Measurements from ENCODE around the gene ELMO1. TPM values are rescaled to one million over a fixed set of nuclear protein-coding genes. Genes with fewer than 3 reads are reported as not detected.

ELMO1 gene
- polyA plus RNA-seq, 1 experiment, result not detected

DNA sequence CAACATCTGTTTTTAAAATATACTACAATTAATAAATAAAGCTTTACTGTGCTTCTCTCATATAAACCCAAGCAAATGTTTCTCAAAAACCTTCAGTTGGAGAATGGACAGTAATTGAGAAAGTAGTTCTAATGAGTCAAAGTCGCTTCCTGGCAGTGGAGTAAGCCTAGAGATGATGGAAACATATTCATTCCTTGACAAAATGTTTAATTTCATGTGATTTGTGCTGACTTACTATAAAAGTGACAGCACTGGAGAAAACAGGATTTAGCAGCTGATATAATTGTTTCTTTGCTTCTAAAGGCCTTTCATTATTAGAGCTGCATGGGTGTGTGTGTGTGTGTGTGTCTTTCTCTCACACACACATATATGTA is 9.0 kb downstream of the ELMO1 start:
- CTCF ChIA-PET, result no interaction called here
- Histone ChIP-seq H3K27ac (ENCODE audit: low read depth, low read length) (no peak overlapping the region), H3K27me3 (ENCODE audit: control insufficient read depth, insufficient read depth, low read length) (no peaks in the 10 kb centered on the region), H3K4me3 (ENCODE audit: low read depth, low read length) (no peak overlapping the region), H3K9me3 (ENCODE audit: control insufficient read depth, insufficient read depth, low read length) (peaks cover 7% of the 10 kb centered on the region)
- TF ChIP-seq, protein P1, sequence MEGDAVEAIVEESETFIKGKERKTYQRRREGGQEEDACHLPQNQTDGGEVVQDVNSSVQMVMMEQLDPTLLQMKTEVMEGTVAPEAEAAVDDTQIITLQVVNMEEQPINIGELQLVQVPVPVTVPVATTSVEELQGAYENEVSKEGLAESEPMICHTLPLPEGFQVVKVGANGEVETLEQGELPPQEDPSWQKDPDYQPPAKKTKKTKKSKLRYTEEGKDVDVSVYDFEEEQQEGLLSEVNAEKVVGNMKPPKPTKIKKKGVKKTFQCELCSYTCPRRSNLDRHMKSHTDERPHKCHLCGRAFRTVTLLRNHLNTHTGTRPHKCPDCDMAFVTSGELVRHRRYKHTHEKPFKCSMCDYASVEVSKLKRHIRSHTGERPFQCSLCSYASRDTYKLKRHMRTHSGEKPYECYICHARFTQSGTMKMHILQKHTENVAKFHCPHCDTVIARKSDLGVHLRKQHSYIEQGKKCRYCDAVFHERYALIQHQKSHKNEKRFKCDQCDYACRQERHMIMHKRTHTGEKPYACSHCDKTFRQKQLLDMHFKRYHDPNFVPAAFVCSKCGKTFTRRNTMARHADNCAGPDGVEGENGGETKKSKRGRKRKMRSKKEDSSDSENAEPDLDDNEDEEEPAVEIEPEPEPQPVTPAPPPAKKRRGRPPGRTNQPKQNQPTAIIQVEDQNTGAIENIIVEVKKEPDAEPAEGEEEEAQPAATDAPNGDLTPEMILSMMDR (IDR thresholded peaks at IDR 0.05; ENCODE audit: low read depth, low read length), result no peak
- POLR2A ChIA-PET, result no interaction called here
- no peak for DNase-seq (ENCODE audit: low read depth, low spot score)

DNA sequence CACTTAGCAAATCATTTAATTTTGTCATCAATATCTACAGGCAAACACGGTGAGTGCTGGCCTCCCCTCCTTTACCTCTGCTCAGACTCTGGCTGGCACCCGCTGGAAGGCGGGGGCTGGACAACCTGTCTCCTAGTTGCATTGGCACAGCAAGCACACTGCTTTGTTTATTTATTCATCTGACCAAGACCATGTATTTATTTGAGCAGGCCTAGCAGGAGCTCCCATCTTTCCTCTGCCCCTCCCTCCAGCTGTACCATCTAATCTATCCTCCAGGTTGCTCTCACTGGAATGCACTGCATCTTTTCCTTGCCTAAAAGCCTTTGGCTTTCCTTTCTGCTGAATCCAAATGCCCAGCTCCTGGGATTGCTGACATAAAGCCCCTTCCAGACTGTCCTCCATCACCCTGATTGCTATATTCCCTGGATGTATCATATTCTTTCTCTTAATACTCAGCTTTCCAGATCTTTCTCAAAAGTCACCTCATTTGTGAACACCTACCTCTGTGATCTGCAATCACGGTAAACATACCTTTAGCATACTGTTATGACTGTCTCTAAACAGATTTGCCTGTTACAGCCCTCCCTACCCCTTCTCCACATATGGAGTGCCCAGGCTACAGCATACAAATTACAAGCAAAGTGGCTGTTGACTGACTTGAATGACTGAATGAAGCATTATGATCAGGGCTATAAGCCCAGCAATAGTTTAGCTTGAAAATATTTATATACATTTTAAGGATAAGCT is 9.6 kb downstream of the ELMO1 start:
- CTCF ChIA-PET, result no interaction called here
- POLR2A ChIA-PET, result no interaction called here
- no peak overlapping the region for H3K27ac ChIP-seq (ENCODE audit: low read depth, low read length)
- peaks cover 6% of the 10 kb centered on the region for H3K9me3 ChIP-seq (ENCODE audit: control insufficient read depth, insufficient read depth, low read length)
- H3K27me3 ChIP-seq (ENCODE audit: control insufficient read depth, insufficient read depth, low read length), result no peaks in the 10 kb centered on the region
- H3K4me3 ChIP-seq (ENCODE audit: low read depth, low read length), result no peak overlapping the region
- no peak for DNase-seq (ENCODE audit: low read depth, low spot score)
- TF ChIP-seq, protein P1 (IDR thresholded peaks at IDR 0.05; ENCODE audit: low read depth, low read length), result no peak

GRCh38 chr7:37435156-37435855 is 13.4 kb downstream of the ELMO1 start:
- ChIA-PET POLR2A (no interaction called here), CTCF (no interaction called here)
- no peak for DNase-seq (ENCODE audit: low read depth, low spot score)
- Histone ChIP-seq H3K27me3 (ENCODE audit: control insufficient read depth, insufficient read depth, low read length) (no peaks in the 10 kb centered on the region), H3K27ac (ENCODE audit: low read depth, low read length) (no peak overlapping the region), H3K4me3 (ENCODE audit: low read depth, low read length) (no peak overlapping the region), H3K9me3 (ENCODE audit: control insufficient read depth, insufficient read depth, low read length) (peaks cover 20% of the 10 kb centered on the region)
- TF ChIP-seq, protein P1 (IDR thresholded peaks at IDR 0.05; ENCODE audit: low read depth, low read length), result no peak

- no peaks in the 10 kb centered on the region for H3K27me3 ChIP-seq (ENCODE audit: control insufficient read depth, insufficient read depth, low read length)
- POLR2A ChIA-PET, result no interaction called here
- CTCF ChIA-PET, result no interaction called here
- TF ChIP-seq, protein P1 (IDR thresholded peaks at IDR 0.05; ENCODE audit: low read depth, low read length), result no peak
- H3K9me3 ChIP-seq (ENCODE audit: control insufficient read depth, insufficient read depth, low read length), result peaks cover 19% of the 10 kb centered on the region
- no peak overlapping the region for H3K27ac ChIP-seq (ENCODE audit: low read depth, low read length)
- DNase-seq (ENCODE audit: low read depth, low spot score), result no peak
- no peak overlapping the region for H3K4me3 ChIP-seq (ENCODE audit: low read depth, low read length)
Observed at GRCh38 chr7:37434529-37434928, 14.1 kb downstream of the ELMO1 start.

- Histone ChIP-seq H3K27me3 (ENCODE audit: control insufficient read depth, insufficient read depth, low read length) (no peaks in the 10 kb centered on the region), H3K27ac (ENCODE audit: low read depth, low read length) (no peak overlapping the region), H3K4me3 (ENCODE audit: low read depth, low read length) (no peak overlapping the region), H3K9me3 (ENCODE audit: control insufficient read depth, insufficient read depth, low read length) (peaks cover 19% of the 10 kb centered on the region)
- no peak for DNase-seq (ENCODE audit: low read depth, low spot score)
- ChIA-PET POLR2A (no interaction called here), CTCF (no interaction called here)
- TF ChIP-seq, protein P1 (IDR thresholded peaks at IDR 0.05; ENCODE audit: low read depth, low read length), result no peak
Observed at GRCh38 chr7:37433166-37433565, 15.5 kb downstream of the ELMO1 start.
